Measurements from ENCODE around the gene FCHSD2.

GRCh38 chr11:73186886-73187285, 44.8 kb upstream of the FCHSD2 start:
- TF ChIP-seq, protein P1, sequence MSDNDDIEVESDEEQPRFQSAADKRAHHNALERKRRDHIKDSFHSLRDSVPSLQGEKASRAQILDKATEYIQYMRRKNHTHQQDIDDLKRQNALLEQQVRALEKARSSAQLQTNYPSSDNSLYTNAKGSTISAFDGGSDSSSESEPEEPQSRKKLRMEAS (IDR thresholded peaks at IDR 0.05), result no peak
- TF ChIP-seq CTCF (IDR thresholded peaks at IDR 0.05) (no peak), EP300 (IDR thresholded peaks at IDR 0.05) (no peak), POLR2A (IDR thresholded peaks at IDR 0.05; ENCODE audit: low read length) (no peak), CHD4 (IDR thresholded peaks at IDR 0.05; ENCODE audit: borderline replicate concordance) (no peak), ESRRA (IDR thresholded peaks at IDR 0.05; ENCODE audit: borderline replicate concordance, low read length) (no peak)
